HepG2 (cell line): ENCODE results near the gene ZMIZ1. TPM values are rescaled to one million over a fixed set of nuclear protein-coding genes. Genes with fewer than 3 reads are reported as not detected.
A peak's percentile ranks its signal among the peaks of the same experiment; 100 is the strongest.

Experiments used
- CBFB ChIP-seq: sonication (generic); formaldehyde crosslinking; IDR thresholded peaks from 2 replicates; pipeline ENCODE4 v1.4.0; 2020; ENCODE audit warnings: missing genetic modification reagents
- EED ChIP-seq: sonication (generic); formaldehyde crosslinking; IDR thresholded peaks from 2 replicates; pipeline ENCODE4 v1.5.0; 2020; ENCODE audit warnings: mild to moderate bottlenecking, missing genetic modification reagents
- GABPB1 ChIP-seq: IDR thresholded peaks from 2 replicates; pipeline ENCODE4 v1.6.1; 2016; ENCODE audit warnings: mild to moderate bottlenecking, missing genetic modification reagents, moderate library complexity, missing compliant biosample characterization
- KDM2A ChIP-seq: sonication (generic); formaldehyde crosslinking; IDR thresholded peaks from 2 replicates; pipeline ENCODE4 v1.4.0; 2020; ENCODE audit warnings: low read depth, missing genetic modification reagents, borderline replicate concordance
- NFYC ChIP-seq: IDR thresholded peaks from 2 replicates; pipeline ENCODE4 v1.6.1; 2016; ENCODE audit warnings: missing genetic modification reagents, missing compliant biosample characterization
- PHF5A ChIP-seq: IDR thresholded peaks from one replicate; pipeline ENCODE4 v1.6.1; 2018; ENCODE audit warnings: low read depth, missing genetic modification reagents; ENCODE audit not compliant: unreplicated experiment
- SP2 ChIP-seq: sonication (generic); formaldehyde crosslinking; IDR thresholded peaks from 2 replicates; pipeline ENCODE4 v1.5.1; 2020; ENCODE audit warnings: mild to moderate bottlenecking, missing genetic modification reagents
- SP4 ChIP-seq: sonication (generic); formaldehyde crosslinking; IDR thresholded peaks from 2 replicates; pipeline ENCODE4 v1.8.1; 2023; ENCODE audit warnings: mild to moderate bottlenecking, missing genetic modification reagents
- SP5 ChIP-seq: IDR thresholded peaks from 2 replicates; pipeline ENCODE4 v1.6.1; 2016; ENCODE audit warnings: low read depth, borderline replicate concordance
- TEF ChIP-seq: sonication (generic); formaldehyde crosslinking; IDR thresholded peaks from 2 replicates; pipeline ENCODE4 v1.5.0; 2020; ENCODE audit warnings: missing genetic modification reagents
- ZFP91 ChIP-seq: sonication (generic); formaldehyde crosslinking; IDR thresholded peaks from 2 replicates; pipeline ENCODE4 v1.9.0; 2022; ENCODE audit warnings: missing genetic modification reagents, mild to moderate bottlenecking, borderline replicate concordance
- ZFY ChIP-seq: sonication (generic); formaldehyde crosslinking; IDR thresholded peaks from 2 replicates; pipeline ENCODE4 v1.4.0; 2020; ENCODE audit warnings: missing genetic modification reagents
- ZNF230 ChIP-seq: sonication (generic); formaldehyde crosslinking; IDR thresholded peaks from 2 replicates; pipeline ENCODE4 v1.4.0; 2020; ENCODE audit warnings: mild to moderate bottlenecking, missing genetic modification reagents
- ZNF567 ChIP-seq: sonication (generic); formaldehyde crosslinking; IDR thresholded peaks from 2 replicates; pipeline ENCODE4 v1.8.1; 2023; ENCODE audit warnings: mild to moderate bottlenecking, missing genetic modification reagents, borderline replicate concordance
- polyA plus RNA-seq, 8 experiments: library from polyadenylated mRNA; depleted of rRNA in 3 of 8; stranded (reverse) in 7 of 8; unstranded in 1 of 8; fragments of >200 nt; fragmentation: Illumina TruSeq in 4 of 8; extraction: Trizol in 4 of 8; gene quantifications; 2 replicates each; pipeline versions ENCODE4 v1.2.1 to v1.2.3, GENCODE V29; 2011 to 2016; ENCODE audit warnings: low read depth in 4 of 8, missing spikeins in 1 of 8, mixed read lengths in 1 of 8; ENCODE audit not compliant: insufficient read depth in 1 of 8
- total RNA-seq, 5 experiments: library from RNA; depleted of rRNA; stranded (reverse); fragments of >200 nt; fragmentation: Illumina TruSeq; extraction: Trizol; gene quantifications; 2 replicates each; pipeline ENCODE4 v1.2.3, GENCODE V29; 2016; ENCODE audit warnings: low read depth in 1 of 5

ZMIZ1 gene
- total and polyA plus RNA-seq, 2 of the 13 experiments (the other 11 are each of a cell fraction or from before 2014, with no cell fraction given): 5.3 to 10.2 TPM

- TF ChIP-seq ZNF567 (no peak), KDM2A (CRISPR knock-in tag) (no peak), CBFB (CRISPR knock-in tag) (no peak), SP5 (peak; percentile 39; the same call in 1 of the 2 replicates), SP4 (CRISPR knock-in tag) (peak; percentile 56; the same call in 1 of the 2 replicates), ZNF230 (CRISPR knock-in tag) (0 out of 2 replicates have a peak, but pooled peaks have one; percentile 26), PHF5A (no peak), SP2 (peak; percentile 88), EED (CRISPR knock-in tag) (0 out of 2 replicates have a peak, but pooled peaks have one; percentile 23), TEF (CRISPR knock-in tag) (no peak), GABPB1 (CRISPR knock-in tag) (peak; percentile 39; the same call in 1 of the 2 replicates), ZFY (CRISPR knock-in tag) (0 out of 2 replicates have a peak, but pooled peaks have one; percentile 12), NFYC (CRISPR knock-in tag) (peak; percentile 91), ZFP91 (CRISPR knock-in tag) (peak; percentile 14; the same call in 1 of the 2 replicates)
These were observed 46.1 kb upstream of the ZMIZ1 start (continued) for GRCh38 chr10:79022565-79023230.
